HEK293T (cell line): ENCODE measurements around the gene BRF1.

Experiments
- ARNT ChIP-seq: fragments of 450-650 bp; IDR thresholded peaks from 2 replicates; pipeline ENCODE4 v1.6.1; 2017; ENCODE audit warnings: mild to moderate bottlenecking
- CTBP1 ChIP-seq: fragments of 450-650 bp; IDR thresholded peaks from 2 replicates; pipeline ENCODE4 v1.6.1; 2016; ENCODE audit warnings: borderline replicate concordance
- FOXK2 ChIP-seq: fragments of 450-650 bp; IDR thresholded peaks from 2 replicates; pipeline ENCODE4 v1.6.1; 2016; ENCODE audit warnings: mild to moderate bottlenecking
- FOXM1 ChIP-seq: fragments of 450-650 bp; IDR thresholded peaks from 2 replicates; pipeline ENCODE4 v1.6.1; 2017; ENCODE audit warnings: mild to moderate bottlenecking, borderline replicate concordance
- LEF1 ChIP-seq: fragments of 450-650 bp; IDR thresholded peaks from 2 replicates; pipeline ENCODE4 v1.6.1; 2017; ENCODE audit warnings: mild to moderate bottlenecking, borderline replicate concordance
- SP1 ChIP-seq: fragments of 450-650 bp; IDR thresholded peaks from 2 replicates; pipeline ENCODE4 v1.6.1; 2017
- TARDBP ChIP-seq: fragments of 450-650 bp; IDR thresholded peaks from 2 replicates; pipeline ENCODE4 v1.6.1; 2016
- ZNF384 ChIP-seq: fragments of 450-650 bp; IDR thresholded peaks from 2 replicates; pipeline ENCODE4 v1.6.1; 2016

DNA sequence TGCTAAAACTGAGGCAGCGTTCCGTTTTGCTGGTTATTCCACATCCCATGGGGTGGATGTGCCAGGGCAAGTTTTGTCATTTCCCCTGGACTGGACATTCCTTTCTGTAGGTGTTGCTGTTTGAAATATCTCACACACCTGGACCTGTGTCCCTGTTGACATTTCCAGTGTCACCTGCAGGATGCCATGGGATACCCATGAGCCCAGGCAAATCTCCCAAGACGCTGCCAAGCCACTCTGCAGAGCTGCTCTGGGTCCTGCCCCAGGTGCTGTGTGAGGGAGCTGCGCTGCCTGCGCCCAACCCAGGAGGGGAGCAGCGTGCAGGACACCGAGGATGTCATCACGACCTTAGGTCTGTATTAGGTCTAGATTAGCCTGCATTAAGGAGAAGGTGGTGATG, 8.6 kb upstream of the BRF1 start:
- no peak for TF ChIP-seq SP1
- no peak for TF ChIP-seq ARNT
- no peak for TF ChIP-seq LEF1
- TF ChIP-seq FOXK2: no peak
- TF ChIP-seq CTBP1: no peak
- no peak for TF ChIP-seq FOXM1
- TF ChIP-seq TARDBP: no peak
- no peak for TF ChIP-seq ZNF384
